Tibial nerve (tissue), 4 donors: ENCODE measurements around the gene ZBTB33. TPM values are rescaled to one million over a fixed set of nuclear protein-coding genes. Genes with fewer than 3 reads are reported as not detected.

ENCODE experiments used
- DNase-seq, 2 donors: peaks; one replicate each; pipeline ENCODE4 v3.0.0-alpha.2; 2019; ENCODE audit warnings: low spot score in 2 of 2
- H3K27ac ChIP-seq, 4 donors: fragments of 200-600 bp; sonication (generic) in 3 of 4; one replicate each; pipeline ENCODE4 v1.5.1; 2017 to 2019; ENCODE audit warnings: mild to moderate bottlenecking in 1 of 4
- H3K27me3 ChIP-seq, 2 donors: fragments of 200-600 bp; sonication (generic) in 1 of 2; one replicate each; pipeline versions ENCODE4 v1.5.1 to v1.6.0; 2017 to 2019
- H3K36me3 ChIP-seq, 3 donors: fragments of 200-600 bp; sonication (generic); one replicate each; pipeline ENCODE4 v1.5.1; 2018 to 2019
- H3K4me1 ChIP-seq, 4 donors: fragments of 200-600 bp; sonication (generic) in 3 of 4; one replicate each; pipeline ENCODE4 v1.5.1; 2017 to 2019
- H3K4me3 ChIP-seq, 4 donors: fragments of 200-600 bp; sonication (generic) in 3 of 4; one replicate each; pipeline ENCODE4 v1.5.1; 2017 to 2019; ENCODE audit warnings: mild to moderate bottlenecking in 1 of 4, moderate library complexity in 1 of 4
- H3K9me3 ChIP-seq, 4 donors: fragments of 200-600 bp; sonication (generic) in 3 of 4; one replicate each; pipeline ENCODE4 v1.5.1; 2017 to 2019
- EP300 ChIP-seq, 2 donors: sonication (generic); formaldehyde crosslinking; IDR thresholded peaks; one replicate each; pipeline ENCODE4 v1.6.1; 2017; ENCODE audit warnings: antibody characterized with exemption in 2 of 2, mild to moderate bottlenecking in 1 of 2
- POLR2A ChIP-seq, 2 donors: fragments of 450-650 bp; IDR thresholded peaks; one replicate each; pipeline ENCODE4 v1.6.1; 2017; ENCODE audit warnings: antibody characterized with exemption in 2 of 2, mild to moderate bottlenecking in 2 of 2, moderate library complexity in 2 of 2
- WGBS, 2 donors: methylation state at CpG; one replicate each; pipeline ENCODE4 v1.1.5; 2018; 5-methylcytosine and 5-hydroxymethylcytosine counted together
- total RNA-seq, 4 donors: library from RNA; depleted of rRNA; stranded (reverse); fragments of >200 nt; gene quantifications; one replicate each; pipeline ENCODE4 v1.1.0, GENCODE V29; 2016
- TF ChIP-seq, protein P1 (sequence below), 5 experiments: fragments of 200-600 bp in 3 of 5; fragments of 450-650 bp in 2 of 5; sonication (generic) in 3 of 5; IDR thresholded peaks; one replicate each; pipeline ENCODE4 v1.5.1; 2016 to 2019; ENCODE audit warnings: antibody characterized with exemption in 5 of 5, mild to moderate bottlenecking in 3 of 5, moderate library complexity in 2 of 5

The ZBTB33 gene
- total RNA-seq, 4 donors from 2014 or later: 9.8 to 13.1 (median 11.4) TPM

GRCh38 chrX:120287513-120288112, 37.0 kb downstream of the ZBTB33 start:
- no peaks in the 10 kb centered on the region for H3K27me3 ChIP-seq
- no peak for TF ChIP-seq EP300 (IDR thresholded peaks at IDR 0.05)
- no peak for TF ChIP-seq POLR2A (IDR thresholded peaks at IDR 0.05)
- TF ChIP-seq, protein P1, sequence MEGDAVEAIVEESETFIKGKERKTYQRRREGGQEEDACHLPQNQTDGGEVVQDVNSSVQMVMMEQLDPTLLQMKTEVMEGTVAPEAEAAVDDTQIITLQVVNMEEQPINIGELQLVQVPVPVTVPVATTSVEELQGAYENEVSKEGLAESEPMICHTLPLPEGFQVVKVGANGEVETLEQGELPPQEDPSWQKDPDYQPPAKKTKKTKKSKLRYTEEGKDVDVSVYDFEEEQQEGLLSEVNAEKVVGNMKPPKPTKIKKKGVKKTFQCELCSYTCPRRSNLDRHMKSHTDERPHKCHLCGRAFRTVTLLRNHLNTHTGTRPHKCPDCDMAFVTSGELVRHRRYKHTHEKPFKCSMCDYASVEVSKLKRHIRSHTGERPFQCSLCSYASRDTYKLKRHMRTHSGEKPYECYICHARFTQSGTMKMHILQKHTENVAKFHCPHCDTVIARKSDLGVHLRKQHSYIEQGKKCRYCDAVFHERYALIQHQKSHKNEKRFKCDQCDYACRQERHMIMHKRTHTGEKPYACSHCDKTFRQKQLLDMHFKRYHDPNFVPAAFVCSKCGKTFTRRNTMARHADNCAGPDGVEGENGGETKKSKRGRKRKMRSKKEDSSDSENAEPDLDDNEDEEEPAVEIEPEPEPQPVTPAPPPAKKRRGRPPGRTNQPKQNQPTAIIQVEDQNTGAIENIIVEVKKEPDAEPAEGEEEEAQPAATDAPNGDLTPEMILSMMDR (IDR thresholded peaks at IDR 0.05): no peak
- H3K9me3 ChIP-seq: no peaks in the 10 kb centered on the region
- no peak for DNase-seq
- H3K36me3 ChIP-seq: no peaks in the 10 kb centered on the region
- WGBS, 2 donors: 71 to 90% methylated on average over 2 to 3 of the region's 3 CpGs
- no peak overlapping the region for H3K4me3 ChIP-seq
- no peak overlapping the region for H3K27ac ChIP-seq
- H3K4me1 ChIP-seq: no peaks in the 10 kb centered on the region

- Histone ChIP-seq H3K27ac (no peak overlapping the region), H3K4me1 (no peaks in the 10 kb centered on the region), H3K4me3 (no peak overlapping the region), H3K9me3 (no peaks in the 10 kb centered on the region), H3K27me3 (no peaks in the 10 kb centered on the region), H3K36me3 (no peaks in the 10 kb centered on the region)
- TF ChIP-seq, protein P1 (IDR thresholded peaks at IDR 0.05): no peak
- no peak for TF ChIP-seq POLR2A (IDR thresholded peaks at IDR 0.05)
- TF ChIP-seq EP300 (IDR thresholded peaks at IDR 0.05): no peak
- DNase-seq: no peak
Measured at GRCh38 chrX:120290107-120290506, 39.5 kb downstream of the ZBTB33 start.

- Histone ChIP-seq H3K27ac (no peak overlapping the region), H3K4me3 (no peak overlapping the region), H3K27me3 (peaks cover 0 to 5% of the 10 kb centered on the region in 2 donors), H3K36me3 (no peaks in the 10 kb centered on the region), H3K4me1 (no peaks in the 10 kb centered on the region), H3K9me3 (no peaks in the 10 kb centered on the region)
- WGBS, 2 donors: 79 to 90% methylated on average over 5 to 6 of the region's 6 CpGs
- DNase-seq: no peak
- no peak for TF ChIP-seq EP300 (IDR thresholded peaks at IDR 0.05)
- no peak for TF ChIP-seq POLR2A (IDR thresholded peaks at IDR 0.05)
- TF ChIP-seq, protein P1 (IDR thresholded peaks at IDR 0.05): no peak
Measured at GRCh38 chrX:120291211-120291610, 40.6 kb downstream of the ZBTB33 start.

GRCh38 chrX:120293015-120293414, 42.4 kb downstream of the ZBTB33 start:
- Histone ChIP-seq H3K4me3 (no peak overlapping the region), H3K27ac (no peak overlapping the region), H3K9me3 (no peaks in the 10 kb centered on the region), H3K4me1 (no peaks in the 10 kb centered on the region), H3K36me3 (no peaks in the 10 kb centered on the region), H3K27me3 (peaks cover 0 to 5% of the 10 kb centered on the region in 2 donors)
- no peak for DNase-seq
- TF ChIP-seq POLR2A (IDR thresholded peaks at IDR 0.05): no peak
- TF ChIP-seq, protein P1 (IDR thresholded peaks at IDR 0.05): no peak
- WGBS, 2 donors: 51 to 59% methylated on average over 2 of the region's 2 CpGs

DNA sequence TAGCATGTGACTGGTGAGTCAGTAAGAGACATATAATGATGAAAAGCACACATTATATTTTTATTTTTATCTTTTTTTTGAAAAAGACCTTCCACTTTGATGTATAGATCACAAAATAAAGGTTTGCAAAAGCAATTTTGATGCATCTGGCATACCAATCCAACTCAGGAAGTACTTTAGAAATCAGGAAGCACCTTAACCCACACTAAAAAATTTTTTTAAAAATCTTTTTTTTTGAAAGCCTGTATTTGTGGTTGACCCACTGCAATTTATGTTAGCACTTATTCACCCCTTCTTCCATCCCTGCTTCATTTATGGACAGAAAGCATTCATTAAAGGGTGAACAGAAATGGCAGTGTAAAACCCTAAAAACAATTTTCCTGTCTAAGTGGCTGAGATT, 44.0 kb downstream of the ZBTB33 start:
- TF ChIP-seq POLR2A (IDR thresholded peaks at IDR 0.05): no peak
- no peak for TF ChIP-seq EP300 (IDR thresholded peaks at IDR 0.05)
- TF ChIP-seq, protein P1 (IDR thresholded peaks at IDR 0.05): no peak
- DNase-seq: no peak
- Histone ChIP-seq H3K9me3 (no peaks in the 10 kb centered on the region), H3K27me3 (peaks cover 0 to 5% of the 10 kb centered on the region in 2 donors), H3K27ac (no peak overlapping the region), H3K4me3 (no peak overlapping the region), H3K36me3 (no peaks in the 10 kb centered on the region), H3K4me1 (no peaks in the 10 kb centered on the region)
